HG02870 (cell line): ENCODE measurements around the gene FGD2.
"Not testable (repeated sequence)": the region's sequence is repeated elsewhere in the genome, so short reads cannot be mapped to it uniquely, and the experiment has no call there.

Source experiments
- ATAC-seq: cut with Tn5 transposase; IDR thresholded peaks from one replicate; pipeline ENCODE4 v1.9.1; 2021; ENCODE audit warnings: mild to moderate bottlenecking, moderate library complexity; ENCODE audit not compliant: unreplicated experiment

The FGD2 gene

DNA sequence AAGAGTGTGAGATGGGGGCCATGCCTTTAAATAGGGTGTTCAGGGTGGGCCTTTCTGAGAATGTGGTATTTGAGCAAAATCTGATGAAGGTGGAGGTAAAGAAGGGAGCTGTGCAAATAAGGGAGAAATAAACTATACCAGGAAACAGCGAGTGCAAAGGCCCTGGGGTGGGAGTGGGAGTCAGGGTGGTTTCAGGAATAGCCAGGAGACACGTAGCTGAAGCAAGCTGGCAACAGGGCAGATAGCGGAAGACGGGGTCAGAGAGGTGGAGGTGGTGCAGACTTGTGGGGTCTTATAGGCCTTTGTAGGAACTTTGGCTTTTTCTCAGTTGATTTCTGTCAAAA lies 51.6 kb downstream of the FGD2 start:
- ATAC-seq = no peak

- ATAC-seq = no peak
These were observed 52.2 kb downstream of the FGD2 start for GRCh38 chr6:37057678-37058077.

DNA sequence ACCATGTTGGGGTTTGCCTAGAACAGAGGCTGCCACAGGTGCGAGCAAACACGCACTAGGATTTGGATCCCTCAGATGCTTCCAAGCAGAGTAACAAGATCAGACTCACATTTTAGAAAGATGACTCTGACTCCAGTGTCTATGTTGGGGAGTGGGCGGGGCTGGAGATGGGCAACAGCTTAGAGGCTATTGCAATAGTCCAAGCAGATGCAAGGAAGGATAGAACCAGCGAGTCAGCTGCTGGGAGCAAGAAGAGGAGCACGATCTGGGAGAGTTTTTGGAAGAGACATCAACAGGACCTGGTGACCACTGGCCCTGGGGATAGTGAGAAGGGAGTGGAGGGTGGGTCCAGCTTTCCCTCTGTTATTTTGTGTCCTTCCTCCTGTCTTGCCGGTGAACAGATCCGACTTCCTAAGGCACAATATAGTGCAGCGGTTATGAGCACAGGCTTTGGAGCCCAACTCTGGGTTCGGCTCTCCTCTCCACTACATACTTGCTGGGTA lies 52.7 kb downstream of the FGD2 start:
- ATAC-seq = no peak

- not testable (repeated sequence) for ATAC-seq
These were observed 53.5 kb downstream of the FGD2 start for GRCh38 chr6:37058984-37059343.

DNA sequence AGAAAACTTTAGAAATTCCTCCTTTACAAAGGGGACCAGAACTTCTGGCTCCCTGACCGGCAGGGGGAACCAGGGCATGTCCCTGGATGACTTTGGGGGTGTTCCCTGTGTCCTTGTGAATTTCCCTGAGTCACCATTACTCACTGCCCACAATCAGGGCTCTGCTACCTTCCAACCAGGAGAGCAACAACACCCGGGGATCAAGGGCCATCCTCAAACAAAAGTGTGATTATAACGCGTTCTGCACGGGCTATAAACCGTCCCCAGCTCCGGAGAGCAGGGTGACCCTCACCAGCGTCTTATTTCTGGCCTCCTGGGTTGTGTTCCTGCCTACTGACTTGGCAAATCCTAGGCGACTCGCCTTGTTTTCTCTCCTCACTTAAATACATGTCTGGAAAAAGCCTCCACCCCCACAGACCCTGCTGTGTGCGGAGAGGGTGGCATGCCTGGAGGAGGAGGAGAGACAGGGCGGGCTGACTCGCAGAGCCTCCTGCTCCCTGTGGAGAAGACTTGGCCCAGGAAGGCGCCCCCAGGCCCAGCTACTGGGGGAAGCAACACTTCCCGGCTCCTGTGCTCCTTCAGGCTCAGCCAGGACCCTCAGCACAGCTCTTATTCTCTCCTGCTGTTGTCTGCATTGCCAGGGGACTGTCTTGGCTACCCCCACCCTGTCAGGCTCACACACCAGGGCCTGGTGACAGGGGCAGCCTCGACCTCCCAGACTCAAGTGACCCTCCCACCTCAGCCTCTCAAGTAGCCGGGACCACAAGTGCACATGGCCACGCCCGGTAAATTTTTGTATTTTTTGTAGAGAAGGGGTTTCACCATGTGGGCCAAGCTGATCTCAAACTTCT lies 54.1 kb downstream of the FGD2 start:
- ATAC-seq = no peak

DNA sequence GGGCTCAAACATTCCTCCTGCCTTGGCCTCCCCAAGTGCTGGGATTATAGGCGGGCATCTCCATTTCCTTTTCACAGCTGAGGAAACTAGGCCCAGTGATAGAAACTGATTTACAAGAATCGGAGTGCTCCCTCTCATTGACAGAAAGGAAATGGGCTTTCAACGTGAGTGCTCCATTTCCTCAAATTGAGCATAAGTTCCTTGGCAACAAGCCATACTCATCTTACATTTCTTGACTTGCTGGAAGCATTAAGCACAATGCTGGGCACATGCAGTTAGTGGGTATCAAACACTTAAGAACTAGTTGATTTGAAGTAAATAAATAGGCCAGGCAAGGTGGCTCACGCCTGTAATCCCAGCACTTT lies 54.7 kb downstream of the FGD2 start:
- ATAC-seq = no peak

DNA sequence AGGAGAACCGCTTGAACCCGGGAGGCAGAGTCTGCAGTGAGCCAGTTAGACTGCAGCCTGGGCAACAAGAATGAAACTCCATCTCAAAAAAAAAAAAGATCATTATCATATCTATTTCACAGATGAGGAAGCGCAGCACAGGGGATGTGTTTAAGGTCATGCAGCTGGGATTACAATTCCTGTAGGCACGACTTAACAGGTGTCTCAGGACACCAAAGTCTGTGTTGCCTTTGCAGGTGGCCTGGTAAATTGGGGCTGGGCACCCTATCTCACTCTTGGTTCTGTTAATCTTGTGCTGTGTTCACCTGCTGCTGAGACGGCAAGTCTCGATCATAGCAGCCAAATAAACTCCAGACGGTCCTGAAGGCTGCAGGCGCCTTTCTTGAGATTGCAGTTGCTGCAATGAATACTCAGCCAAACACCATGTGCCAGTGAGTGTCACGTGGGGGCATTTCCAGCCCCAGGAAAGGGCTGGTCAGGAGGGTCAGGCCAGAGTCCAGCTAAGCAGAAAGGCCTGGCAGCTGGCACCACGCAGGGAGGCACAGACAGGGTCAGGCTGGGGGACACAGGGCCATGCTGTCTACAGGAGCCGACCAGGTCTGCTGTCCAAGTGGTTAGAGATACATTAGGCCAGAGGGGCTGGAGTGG lies 55.8 kb downstream of the FGD2 start:
- no peak for ATAC-seq

DNA sequence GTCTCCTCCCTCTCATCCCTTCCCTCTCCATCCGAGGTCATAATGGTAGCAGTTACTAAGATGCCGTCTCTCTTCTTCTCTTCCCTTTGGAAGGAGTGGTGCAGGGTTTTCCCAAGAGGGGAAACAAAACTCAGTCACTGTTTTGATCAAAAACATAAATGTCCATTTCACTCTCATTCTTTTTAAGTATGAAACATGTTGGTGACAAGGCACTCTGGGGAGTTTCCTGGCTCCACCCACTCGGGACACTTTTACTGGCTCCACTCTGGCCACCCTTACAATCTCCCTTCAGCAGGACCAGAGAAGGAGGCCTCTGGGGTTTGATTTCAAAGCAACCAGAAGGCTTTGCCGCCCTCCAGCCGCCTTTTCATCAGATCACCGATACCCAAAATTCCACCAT lies 57.0 kb downstream of the FGD2 start:
- no peak for ATAC-seq

- ATAC-seq = no peak
These were observed 63.2 kb downstream of the FGD2 start for GRCh38 chr6:37068356-37069270.

GRCh38 chr6:37069639-37070038 lies 64.2 kb downstream of the FGD2 start:
- no peak for ATAC-seq

- no peak for ATAC-seq
These were observed 67.1 kb downstream of the FGD2 start for GRCh38 chr6:37072526-37072925.

GRCh38 chr6:37074053-37074827 lies 68.8 kb downstream of the FGD2 start:
- ATAC-seq = no peak

- ATAC-seq = no peak
These were observed 71.9 kb downstream of the FGD2 start for GRCh38 chr6:37077191-37077904.

DNA sequence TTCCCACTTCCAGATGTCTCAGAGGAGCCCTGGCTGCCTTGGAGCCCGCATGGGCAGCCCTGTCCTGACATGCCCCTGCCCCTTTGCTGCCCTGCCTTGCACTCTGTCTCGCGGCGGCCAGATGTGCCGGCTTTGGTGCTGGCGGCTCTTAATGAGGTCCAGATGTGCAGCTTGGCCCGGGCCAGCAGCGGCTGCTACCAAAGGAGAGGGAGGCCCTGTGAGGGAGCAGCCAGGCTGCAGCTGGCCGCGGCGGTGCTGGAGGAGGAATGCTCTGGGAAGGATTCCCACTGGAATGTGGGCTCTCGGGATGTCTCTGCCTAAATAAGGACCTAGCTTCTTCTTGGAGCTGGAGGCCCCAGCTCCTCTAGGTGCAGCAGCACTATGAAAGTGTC lies 72.4 kb downstream of the FGD2 start:
- no peak for ATAC-seq
